Measurements from ENCODE around the gene SLC2A13.
"Not testable (repeated sequence)": the region's sequence is repeated elsewhere in the genome, so short reads cannot be mapped to it uniquely, and the experiment has no call there.

The SLC2A13 gene

DNA sequence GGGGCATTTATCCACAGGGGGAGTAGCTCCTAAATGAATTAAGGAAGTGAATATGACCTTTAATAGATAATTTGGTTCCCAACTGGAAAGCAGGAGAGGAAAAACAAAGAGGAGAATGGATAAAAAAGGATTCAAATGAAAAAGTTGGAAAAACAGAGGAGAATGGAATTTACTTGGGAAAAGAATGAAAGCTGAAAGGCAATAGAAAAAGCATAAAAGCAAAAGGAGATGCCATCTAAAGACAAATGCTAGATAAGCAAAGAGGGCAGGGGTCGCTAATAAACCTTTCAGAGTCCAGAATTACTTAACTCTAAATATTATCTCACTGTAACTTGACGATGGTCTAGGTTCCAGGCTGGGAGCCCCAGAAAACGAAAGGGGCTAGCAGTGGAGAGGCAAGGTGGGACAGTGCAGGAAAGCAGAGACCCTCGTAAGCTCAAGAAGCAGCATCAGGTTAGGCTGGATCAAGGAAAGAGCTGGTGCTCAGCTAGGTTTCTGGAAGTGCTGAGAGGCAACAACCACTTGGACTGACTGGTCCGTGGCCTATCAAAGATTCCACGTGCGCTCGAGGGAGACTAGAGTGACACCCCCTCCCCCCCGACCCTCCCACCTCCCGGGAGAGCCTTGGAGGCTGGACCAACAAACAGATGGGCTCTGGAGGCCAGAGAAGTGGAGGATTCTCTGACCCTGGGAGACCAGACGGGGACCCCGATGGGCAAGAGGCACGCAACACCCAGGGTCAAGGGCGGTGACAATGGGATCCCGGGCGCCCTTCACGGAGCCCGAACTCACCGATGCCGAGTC, 1.2 kb downstream of the SLC2A13 start:
- DNase-seq (ENCODE audit: low spot score): no peak

DNA sequence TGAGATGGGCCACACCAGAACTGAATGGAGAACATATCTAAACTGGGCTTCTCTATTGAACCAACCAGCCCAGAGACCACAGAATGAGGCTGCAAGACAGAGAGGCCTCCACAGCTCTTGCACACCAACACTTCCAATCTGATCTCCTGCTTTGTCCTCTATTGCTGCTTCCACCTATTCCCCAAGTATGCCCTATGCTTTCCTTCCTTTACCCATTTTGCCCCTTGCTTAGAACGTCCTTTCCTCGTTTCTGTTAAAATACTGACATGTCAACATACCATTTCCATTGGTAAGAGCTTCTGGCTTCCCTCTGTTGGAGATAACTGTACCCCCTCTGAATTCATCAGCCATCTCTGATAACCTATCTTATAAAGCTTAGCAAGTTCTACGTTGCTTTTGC, 2.8 kb downstream of the SLC2A13 start:
- DNase-seq (ENCODE audit: low spot score): no peak

DNA sequence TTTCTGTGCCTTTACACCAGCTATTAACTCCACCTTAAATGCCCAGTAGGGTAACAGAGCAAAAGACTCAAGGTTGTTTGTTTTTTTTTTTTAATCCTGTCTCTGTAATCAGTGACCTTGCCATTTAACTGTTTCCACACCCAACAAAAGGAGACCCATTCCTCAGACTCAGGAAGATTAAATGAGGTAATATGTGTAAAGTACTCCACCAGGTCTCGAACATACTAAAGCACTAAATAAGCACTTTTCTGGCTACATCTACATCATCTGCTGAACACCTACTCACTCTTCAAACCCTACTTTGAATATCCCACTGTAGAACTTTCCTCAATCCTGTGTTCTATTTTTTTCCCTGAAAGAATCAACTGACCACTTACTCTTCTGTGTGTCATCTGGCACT, 4.1 kb downstream of the SLC2A13 start:
- DNase-seq (ENCODE audit: low spot score): no peak

DNA sequence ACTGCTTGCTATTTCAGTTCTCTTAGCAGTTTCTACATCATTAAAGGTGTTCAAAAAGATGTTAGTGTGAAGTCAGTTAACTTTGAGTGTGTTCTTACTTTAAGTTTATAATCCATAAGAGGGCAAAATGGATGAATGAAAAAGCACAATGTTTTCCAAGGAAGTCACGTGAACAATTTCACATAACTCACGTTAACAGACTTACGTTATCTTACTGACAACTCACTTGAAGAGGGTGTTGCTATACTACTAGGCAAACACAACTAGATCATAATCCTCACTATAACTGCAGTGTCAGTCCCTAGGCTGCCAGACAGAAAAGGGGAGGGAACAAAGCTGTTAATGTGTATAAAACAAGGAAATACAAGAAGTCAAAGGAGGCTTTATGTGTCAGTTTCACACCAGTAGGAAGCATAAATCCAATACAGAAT, 6.4 kb downstream of the SLC2A13 start:
- DNase-seq (ENCODE audit: low spot score): no peak

GRCh38 chr12:40098406-40099145, 7.3 kb downstream of the SLC2A13 start:
- no peak for DNase-seq (ENCODE audit: low spot score)

- no peak for DNase-seq (ENCODE audit: low spot score)
Observed at GRCh38 chr12:40093512-40093911, 12.4 kb downstream of the SLC2A13 start.

DNA sequence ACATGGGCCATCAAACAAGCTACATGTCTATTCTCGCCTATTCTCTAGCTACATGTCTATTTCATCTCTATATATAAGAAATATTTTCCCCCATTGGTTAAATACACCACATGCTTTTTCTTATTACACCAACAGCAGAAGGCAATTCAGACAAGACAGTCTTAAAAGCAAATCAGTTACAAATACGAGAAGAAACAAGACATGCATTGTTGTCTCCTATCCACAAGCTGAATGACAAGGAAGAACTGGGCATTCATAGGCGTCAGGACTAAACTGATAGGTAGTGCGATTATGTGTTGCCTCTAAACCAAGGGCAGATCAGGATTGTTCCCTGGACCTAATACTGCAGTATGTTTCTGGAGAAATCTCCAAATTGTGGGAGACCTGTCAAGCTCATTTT, 19.4 kb downstream of the SLC2A13 start:
- no peak for DNase-seq (ENCODE audit: low spot score)

- DNase-seq (ENCODE audit: low spot score): no peak
Observed at GRCh38 chr12:40078266-40078665, 27.6 kb downstream of the SLC2A13 start.

DNA sequence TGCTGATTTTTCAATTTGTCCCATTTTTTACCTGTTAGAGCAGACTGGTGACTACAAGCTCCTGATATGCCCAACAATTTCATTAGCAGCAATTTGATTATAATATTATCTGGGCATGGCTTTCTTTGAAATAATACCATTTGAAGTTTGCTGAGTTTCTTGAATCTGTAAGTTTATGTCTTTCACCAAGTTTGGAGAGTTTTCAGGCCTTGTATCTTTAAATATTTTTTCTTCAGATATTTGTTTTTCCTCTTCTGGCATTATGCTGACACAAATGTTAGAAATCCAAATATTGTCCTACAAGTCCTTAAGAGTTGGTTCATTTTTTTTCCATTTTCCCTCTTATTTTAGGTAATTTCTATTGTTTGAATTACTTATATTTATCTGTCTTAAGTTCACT, 30.4 kb downstream of the SLC2A13 start:
- no peak for DNase-seq (ENCODE audit: low spot score)

DNA sequence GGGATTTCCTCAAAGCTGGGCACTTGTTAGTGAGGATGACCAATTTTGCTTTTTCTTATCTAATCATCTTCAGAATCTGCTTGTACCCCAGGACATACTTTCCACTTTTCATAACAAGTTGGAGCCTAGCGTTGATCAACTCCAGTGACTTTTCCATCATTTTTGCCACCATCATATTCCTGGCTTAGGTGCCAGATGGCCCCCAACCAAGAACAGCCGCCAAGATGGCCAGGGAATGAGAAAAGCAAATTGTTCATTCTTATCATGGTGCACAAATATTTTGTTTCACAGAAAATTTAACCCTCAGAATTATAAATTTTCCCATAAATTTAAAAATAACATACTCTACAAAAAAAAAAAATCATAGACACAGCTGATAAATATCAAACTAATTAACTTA, 37.5 kb downstream of the SLC2A13 start:
- no peak for DNase-seq (ENCODE audit: low spot score)

DNA sequence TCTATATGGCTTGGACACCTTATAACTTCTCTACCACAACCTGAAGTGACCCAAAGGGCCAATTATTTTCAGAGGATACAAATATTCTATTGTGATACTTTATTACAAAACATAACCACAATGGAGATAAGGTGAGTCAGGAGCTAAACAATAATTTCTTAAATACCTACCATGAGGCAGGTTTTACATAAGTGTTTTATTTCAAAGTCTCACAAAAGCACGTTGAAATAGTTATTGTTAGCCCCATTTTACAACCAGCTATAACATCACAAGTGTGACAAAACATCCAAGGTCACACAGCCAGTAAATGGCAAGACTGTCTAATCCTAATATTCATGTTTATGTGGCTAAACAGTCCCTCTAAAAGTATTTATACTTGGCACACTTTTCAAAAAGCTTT, 40.2 kb downstream of the SLC2A13 start:
- no peak for DNase-seq (ENCODE audit: low spot score)

DNA sequence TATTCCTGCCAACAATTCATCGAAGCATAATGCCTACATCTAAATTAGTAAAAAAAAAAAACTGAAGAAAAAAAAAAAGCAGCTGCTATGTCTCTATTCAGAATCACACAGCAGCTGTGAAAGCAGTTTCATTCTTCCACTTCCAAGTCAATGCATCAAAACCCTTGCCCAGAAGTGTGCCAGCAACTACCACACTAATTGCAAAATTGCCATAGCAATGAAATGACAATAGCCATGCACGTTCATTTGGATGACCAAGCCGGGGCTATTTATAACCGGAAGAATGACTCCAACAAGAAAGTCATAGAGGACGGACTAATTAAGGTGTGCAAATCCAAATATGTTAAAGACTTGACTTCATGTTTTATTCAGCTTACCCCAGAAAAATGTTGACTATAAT, 42.5 kb downstream of the SLC2A13 start:
- DNase-seq (ENCODE audit: low spot score): no peak

DNA sequence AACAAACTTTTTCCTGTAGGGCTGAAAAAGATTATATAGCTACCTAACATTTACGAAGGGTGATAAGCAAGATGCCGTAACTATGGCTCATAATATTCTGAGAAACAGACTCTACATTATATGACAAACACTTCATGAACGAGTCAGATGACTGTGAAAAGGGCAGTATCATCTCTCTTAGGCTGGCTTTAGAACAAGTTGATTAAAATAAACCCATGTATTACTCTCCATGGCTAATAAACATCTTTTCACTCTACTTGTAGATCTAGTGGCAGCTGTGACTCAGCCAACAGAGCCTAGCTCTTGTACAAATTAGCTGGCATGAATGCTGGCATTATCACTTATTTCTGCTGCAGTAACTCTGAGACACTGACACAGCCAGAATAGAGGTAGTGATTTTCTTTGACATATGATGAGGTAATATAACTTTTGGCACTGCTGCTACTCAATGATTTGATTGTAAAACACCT, 47.1 kb downstream of the SLC2A13 start:
- no peak for DNase-seq (ENCODE audit: low spot score)

GRCh38 chr12:40056373-40056772, 49.5 kb downstream of the SLC2A13 start:
- no peak for DNase-seq (ENCODE audit: low spot score)

- no peak for DNase-seq (ENCODE audit: low spot score)
Observed at GRCh38 chr12:40055776-40056175, 50.1 kb downstream of the SLC2A13 start.

GRCh38 chr12:40055228-40055579, 50.7 kb downstream of the SLC2A13 start:
- DNase-seq (ENCODE audit: low spot score): no peak

GRCh38 chr12:40054555-40055227, 51.2 kb downstream of the SLC2A13 start:
- DNase-seq (ENCODE audit: low spot score): no peak

GRCh38 chr12:40049268-40049667, 56.6 kb downstream of the SLC2A13 start:
- no peak for DNase-seq (ENCODE audit: low spot score)

GRCh38 chr12:40047002-40047401, 58.9 kb downstream of the SLC2A13 start:
- DNase-seq (ENCODE audit: low spot score): not testable (repeated sequence)

DNA sequence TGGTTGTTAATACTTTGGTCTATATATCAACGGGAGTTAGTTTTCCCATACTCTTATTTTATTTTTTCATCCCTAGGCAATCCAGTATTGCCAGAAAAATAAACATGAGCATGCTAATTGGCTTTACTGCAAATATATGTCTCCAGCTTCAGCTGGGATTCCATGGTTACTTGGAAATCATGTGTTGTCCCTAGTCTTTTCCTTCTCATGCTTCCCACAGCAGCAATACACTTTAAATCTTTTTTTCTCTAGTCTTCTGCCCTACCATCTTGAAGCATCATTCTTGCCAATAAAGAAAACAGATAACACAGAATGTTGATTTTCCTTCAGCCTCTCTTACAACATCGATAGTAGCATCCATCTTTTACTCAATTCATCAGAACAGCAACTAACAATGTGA, 60.2 kb downstream of the SLC2A13 start:
- DNase-seq (ENCODE audit: low spot score): no peak

- no peak for DNase-seq (ENCODE audit: low spot score)
Observed at GRCh38 chr12:40044396-40044795, 61.5 kb downstream of the SLC2A13 start.

- DNase-seq (ENCODE audit: low spot score): no peak
Observed at GRCh38 chr12:40039598-40039997, 66.3 kb downstream of the SLC2A13 start.

- DNase-seq (ENCODE audit: low spot score): no peak
Observed at GRCh38 chr12:40038619-40039018, 67.3 kb downstream of the SLC2A13 start.
